ENCODE measurements around the gene SIGLEC9.

DNA sequence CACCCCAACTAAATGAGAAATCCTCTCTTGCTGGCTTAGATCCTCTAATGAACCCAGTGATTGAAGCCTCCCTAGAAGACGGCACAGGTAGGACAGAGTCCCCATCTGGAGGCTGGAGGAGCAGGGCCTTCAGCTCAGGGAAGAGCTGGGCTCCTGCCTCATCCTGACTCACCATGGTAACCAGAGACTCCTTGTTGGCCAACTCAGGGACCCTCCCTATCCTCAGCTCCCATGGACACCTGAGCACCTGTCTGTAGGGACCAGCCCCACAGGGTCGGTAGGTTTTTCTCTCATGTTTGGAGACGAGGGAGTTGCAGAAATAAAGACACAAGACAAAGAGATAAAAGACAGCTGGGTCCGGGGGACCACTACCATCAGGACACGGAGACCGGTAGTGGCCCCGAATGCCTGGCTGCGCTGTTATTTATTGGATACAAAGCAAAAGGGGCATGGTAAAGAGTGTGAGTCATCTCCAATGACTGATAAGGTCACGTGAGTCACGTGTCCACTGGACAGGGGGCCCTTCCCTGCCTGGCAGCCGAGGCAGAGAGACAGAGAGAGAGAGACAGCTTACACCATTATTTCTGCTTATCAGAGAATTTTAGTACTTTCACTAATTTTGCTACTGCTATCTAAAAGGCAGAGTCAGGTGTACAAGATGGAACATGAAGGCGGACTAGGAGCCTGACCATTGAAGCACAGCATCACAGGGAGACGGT, 44.0 kb downstream of the SIGLEC9 start:
- no peak for TF ChIP-seq EZH2 (IDR thresholded peaks at IDR 0.05)
- no peak for TF ChIP-seq POLR2AphosphoS5 (IDR thresholded peaks at IDR 0.05; ENCODE audit: borderline replicate concordance, low read depth, low read length)
- no peak for TF ChIP-seq FOXP2 (optimal IDR thresholded peaks at IDR 0.05; ENCODE audit: control extremely low read depth, extremely low read length, insufficient read depth)

Data from SK-N-MC (cell line).